HG03175 (cell line): ENCODE results near the gene NDST3.
A peak's percentile ranks its signal among the peaks of the same experiment; 100 is the strongest.

ENCODE experiments used
- ATAC-seq: cut with Tn5 transposase; IDR thresholded peaks from one replicate; pipeline ENCODE4 v1.9.1; 2021; ENCODE audit warnings: mild to moderate bottlenecking, moderate library complexity; ENCODE audit not compliant: unreplicated experiment

Gene NDST3

GRCh38 chr4:118034053-118034785, at the start of gene NDST3:
Gene NDST3, plus strand, starts transcription at chr4:118034486. Its CDS starts 19,425 bp downstream, at chr4:118053911.
- ATAC-seq = peak; percentile 61

- no peak for ATAC-seq
Observed at GRCh38 chr4:117986321-117986720, 48.0 kb upstream of the NDST3 start.

- ATAC-seq = no peak
Observed at GRCh38 chr4:117987464-117987863, 46.8 kb upstream of the NDST3 start.

DNA sequence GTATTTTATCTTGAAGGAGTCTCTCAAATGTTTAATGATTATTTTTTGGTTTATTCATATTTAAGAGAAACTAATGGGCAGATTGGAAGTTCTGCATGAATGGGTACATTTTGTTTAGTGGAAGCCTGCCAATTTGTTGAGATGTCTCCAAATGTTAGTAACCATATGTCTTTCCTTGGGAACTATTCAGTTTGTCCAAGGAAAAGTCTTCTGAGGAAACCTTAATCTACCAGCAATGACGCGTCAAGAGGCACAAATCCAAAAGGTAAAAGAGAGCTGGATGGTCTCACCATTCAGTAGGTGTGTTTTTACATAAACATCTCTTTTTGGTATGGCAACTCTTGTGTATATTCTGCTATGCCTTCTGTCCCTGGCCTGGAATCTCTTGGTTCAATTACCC, 37.4 kb upstream of the NDST3 start:
- ATAC-seq = no peak

GRCh38 chr4:118004088-118004487, 30.2 kb upstream of the NDST3 start:
- no peak for ATAC-seq

DNA sequence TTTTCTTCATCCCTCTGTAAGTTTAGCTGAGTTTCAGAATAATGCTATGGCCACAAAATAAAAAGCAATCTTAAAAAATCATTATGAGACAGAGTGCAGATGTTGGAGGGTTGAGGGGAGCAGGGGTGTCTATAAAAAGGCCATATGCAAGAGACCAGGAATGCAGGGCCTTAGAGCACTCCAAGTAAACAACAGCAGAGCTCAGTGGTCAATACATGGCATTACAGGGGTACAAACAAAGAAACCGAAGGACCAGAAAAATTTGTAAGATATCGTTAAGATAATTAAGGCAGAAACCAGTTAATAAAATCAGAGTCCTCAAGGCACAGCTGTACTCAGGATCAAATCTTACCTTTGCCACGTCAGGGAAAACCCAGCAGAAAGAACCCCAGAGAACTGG, 28.4 kb upstream of the NDST3 start:
- ATAC-seq = no peak

GRCh38 chr4:118012142-118012541, 22.1 kb upstream of the NDST3 start:
- no peak for ATAC-seq

DNA sequence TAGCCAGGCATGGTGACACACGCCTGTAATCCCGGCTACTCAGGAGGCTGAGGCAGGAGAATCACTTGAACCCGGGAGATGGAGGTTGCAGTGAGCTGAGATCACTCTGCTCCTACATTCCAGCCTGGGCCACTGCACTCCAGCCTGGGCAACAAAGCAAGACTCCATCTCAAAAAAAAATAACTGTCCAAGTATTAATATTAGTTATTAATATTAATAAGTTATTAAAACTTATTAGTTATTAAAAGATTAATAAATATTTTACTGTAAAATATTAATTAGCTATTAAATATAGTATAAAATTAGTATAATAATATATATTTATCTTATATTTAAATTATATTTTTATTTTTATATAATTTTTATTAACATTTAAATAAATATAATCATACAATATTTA, 19.5 kb upstream of the NDST3 start:
- ATAC-seq = no peak

DNA sequence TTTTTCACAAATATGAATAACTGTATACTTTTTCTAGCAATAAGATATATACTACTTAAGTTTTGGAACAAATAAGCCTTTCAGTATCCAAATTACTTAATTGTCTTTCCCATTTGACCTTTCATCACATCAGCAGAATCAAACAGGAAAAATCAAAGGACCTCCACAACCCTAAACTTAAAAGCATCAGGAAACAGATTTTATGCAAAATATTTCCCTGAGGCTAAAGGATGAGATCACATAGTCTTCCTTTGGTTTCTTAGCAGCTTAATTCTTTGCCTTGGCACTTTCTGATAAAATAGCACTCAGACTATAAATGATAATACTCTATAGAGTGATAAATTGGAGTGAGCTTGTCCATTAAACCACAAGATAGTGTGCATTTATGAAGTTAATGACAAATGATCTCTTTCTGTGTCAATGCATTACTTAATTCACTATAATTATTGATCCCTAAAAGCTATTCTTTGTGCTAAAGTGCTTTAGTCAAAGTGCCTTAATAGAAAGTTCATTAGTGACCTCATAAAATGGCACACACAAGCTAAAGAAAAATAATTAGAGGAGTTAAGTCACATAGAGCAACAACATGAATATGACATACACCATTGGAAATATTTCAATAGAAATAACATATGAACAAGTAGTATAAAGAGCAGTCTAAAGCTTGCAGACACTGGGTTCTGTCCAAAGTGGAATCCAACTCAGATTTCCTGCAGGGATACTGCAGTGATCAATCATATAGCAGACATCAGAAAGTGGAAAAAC, 15.7 kb upstream of the NDST3 start:
- no peak for ATAC-seq

DNA sequence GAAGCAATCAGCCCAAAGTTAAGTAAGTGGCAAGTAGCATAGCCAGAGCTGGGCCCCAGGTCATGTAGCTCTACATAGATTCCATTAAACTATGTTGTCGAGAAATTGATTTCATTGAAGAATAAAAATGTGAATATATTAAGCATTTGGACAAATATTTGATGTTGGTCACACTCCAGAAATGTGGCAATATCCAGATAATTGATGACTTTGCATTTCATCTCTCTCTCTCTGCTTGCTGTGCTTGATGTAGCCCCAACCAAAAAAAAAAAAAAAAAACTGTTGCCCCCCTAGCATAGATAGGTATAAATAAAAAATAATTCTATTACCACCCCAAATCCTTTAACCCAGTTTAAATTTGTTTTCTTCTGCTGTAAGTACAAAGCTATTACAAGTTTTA, 7.5 kb upstream of the NDST3 start:
- ATAC-seq = no peak

DNA sequence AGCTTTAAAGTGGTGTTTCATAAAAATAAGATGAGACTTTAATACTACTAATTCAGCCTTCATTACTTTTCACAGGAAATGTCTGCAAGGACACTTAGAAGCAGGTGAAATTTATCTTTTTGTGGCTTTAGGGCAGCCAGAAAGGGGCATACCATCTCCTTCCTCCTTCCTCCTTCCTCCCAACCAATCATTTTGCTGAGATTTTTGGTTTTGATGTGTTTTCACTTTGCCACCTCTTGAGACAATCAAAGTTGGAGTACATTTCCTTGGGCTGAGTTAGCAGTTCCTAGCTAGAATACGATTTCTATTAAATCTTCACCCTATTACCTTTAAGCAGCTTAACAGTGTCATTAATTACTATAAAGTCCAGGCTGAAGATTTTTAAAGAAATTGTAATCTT, 5.1 kb upstream of the NDST3 start:
- no peak for ATAC-seq

- ATAC-seq = no peak
Observed at GRCh38 chr4:118032691-118033090, 1.6 kb upstream of the NDST3 start.

DNA sequence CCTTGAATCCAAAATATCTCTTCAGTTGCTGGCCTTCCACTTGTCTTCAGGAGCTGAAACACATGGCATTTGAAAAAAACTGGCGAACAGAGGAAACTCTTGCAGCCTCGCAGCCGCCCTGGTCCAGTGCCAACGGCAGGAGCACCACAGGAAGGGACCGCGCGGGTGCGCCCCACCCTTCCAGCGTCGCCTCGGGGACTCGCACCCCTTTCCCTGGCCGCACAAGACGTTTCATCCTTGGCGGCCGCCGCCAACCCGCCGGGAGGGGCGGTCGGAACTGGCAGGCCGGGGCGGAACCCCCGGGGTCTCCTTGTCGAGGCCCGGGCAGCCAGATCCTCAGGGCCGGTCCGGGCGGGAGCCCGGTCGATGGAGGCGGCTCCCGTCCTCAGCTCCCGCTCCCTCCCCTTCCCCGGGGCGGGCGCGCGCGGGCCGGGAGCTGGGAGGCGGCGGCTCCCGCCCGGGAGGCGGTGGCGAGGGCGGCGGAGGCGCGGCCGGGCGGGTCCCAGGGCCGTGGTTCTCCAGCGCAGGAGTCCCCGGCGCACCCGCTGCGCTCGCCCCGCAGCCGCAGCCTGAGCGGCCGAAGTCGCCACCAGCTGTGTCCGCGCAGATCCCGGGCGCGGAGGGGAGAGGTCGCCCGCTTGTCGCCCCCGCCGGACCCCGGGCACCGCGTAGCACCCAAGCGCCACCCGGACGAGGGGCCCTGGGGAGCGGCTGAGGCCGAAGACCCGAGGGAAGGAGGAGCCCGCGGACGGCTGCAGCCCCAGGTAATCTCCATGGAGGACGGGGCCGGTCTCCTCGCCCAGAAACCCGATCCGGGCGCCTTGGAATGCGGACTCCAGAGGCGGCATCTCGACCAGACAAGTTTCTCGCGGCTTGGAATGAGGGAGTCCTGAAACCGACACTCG, 886 bp upstream of the NDST3 start:
- ATAC-seq = no peak

GRCh38 chr4:118035309-118035708, 1.0 kb downstream of the NDST3 start:
- ATAC-seq = no peak

DNA sequence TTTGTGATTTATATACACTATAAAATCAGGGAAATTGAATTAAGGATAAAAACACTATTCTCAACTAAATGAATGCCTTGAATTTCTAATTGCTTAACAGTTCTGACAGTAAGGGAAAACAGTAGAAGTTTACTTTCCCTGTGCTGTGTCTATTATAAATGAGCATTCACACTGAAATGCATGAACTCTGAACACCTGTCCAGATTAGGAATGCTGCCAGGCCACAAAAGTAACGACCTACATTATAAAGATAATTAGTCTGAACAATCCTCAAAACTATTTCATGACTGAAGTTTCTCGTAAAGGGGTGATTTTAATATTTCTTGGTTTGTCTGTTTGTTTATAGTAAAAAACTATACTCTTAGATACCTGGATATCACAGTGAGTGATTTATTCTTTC, 2.0 kb downstream of the NDST3 start:
- ATAC-seq = no peak

- no peak for ATAC-seq
Observed at GRCh38 chr4:118037955-118038354, 3.7 kb downstream of the NDST3 start.

GRCh38 chr4:118046323-118046722, 12.0 kb downstream of the NDST3 start:
- no peak for ATAC-seq

GRCh38 chr4:118047043-118047442, 12.8 kb downstream of the NDST3 start:
- ATAC-seq = no peak

DNA sequence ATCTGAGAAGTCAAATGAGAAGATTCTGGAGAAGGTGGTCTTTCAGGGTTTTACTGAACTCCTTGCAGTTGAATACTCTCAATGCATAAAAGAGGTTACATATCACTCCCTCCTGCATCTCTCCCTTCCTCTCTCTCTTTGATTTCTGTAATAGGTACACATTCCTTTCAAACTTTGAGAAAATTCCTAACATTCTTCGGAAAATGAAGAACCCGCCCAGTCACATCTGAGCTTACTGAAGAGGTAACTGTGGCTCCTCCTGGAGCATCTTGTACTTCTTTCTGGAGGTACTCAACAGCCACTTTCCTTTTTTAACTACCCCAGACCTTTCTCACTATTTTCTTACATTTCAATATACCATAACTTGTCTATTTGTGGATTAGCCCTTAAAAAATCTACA, 24.7 kb downstream of the NDST3 start:
- no peak for ATAC-seq

DNA sequence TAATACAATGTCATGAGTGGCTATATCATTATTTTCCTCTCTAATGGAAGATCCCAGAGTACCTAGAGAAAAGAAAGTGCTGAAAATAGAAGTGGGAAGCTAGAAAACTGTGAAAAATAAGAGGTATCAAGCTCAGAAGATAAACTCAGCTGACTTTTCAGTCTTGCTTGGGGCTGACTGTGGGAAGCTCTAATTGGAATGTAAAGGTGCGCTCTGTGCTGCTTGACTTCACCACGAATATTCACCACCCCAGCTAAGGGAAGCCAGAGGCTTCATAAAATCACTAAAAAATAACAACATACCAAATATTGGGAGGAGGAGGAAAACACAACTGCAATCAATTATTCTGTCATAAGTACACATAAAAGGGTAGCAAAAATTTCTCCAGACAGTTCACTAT, 25.1 kb downstream of the NDST3 start:
- ATAC-seq = no peak

DNA sequence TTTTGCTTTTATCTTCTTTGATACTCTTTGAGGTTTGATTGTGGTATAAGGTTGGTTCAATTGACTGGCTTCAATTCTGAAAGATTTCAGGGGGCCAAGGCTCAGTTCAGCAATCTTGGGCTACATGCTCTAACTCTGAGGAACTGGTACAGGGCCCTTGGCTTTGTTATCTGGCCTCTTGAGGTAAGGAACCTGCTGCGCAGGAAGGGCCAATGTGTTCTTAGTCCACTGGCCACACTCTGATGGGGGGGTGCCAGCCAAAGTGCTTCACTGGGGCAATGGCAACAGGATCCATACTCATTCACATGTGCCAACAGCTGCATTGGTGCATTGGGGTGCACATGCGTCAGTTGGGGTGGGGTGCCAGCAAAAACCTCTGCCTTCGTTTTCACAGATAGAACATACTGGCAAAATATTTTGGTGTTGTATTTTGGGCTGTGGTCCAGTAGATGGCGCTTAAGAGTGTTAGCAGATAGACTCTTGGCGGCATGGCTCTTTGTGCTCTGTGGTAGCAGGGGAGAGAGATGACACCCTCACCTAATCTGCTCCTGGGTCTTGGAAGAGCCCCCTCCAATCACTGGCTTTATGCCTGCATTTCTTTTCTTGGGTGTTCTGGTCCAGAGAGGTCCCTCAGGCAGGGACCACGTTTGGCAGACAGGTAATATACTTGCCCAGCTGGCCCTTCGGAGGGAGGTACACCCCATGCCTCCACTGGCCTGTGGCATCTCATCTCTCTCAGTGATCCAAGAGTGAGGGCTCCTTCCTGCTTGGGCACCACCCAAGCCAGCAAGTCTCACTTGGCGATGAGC, 42.9 kb downstream of the NDST3 start:
- ATAC-seq = peak; percentile 77
